HUES6 (cell line): Measurements from ENCODE around the gene JPH3.

Experiments used
- H3K27ac ChIP-seq: 2 replicates; pipeline ENCODE4 v1.7.0; 2013; ENCODE audit warnings: low read depth, mild to moderate bottlenecking, low read length, inconsistent platforms
- H3K27me3 ChIP-seq: 2 replicates; pipeline ENCODE4 v1.6.1; 2013; ENCODE audit warnings: low read length; ENCODE audit not compliant: control insufficient read depth, insufficient read depth
- H3K36me3 ChIP-seq: 2 replicates; pipeline ENCODE4 v1.6.1; 2013; ENCODE audit warnings: low read length; ENCODE audit not compliant: control insufficient read depth, insufficient read depth
- H3K4me1 ChIP-seq: 2 replicates; pipeline ENCODE4 v1.6.1; 2013; ENCODE audit warnings: low read length; ENCODE audit not compliant: control insufficient read depth, insufficient read depth
- H3K4me3 ChIP-seq: 2 replicates; pipeline ENCODE4 v1.5.1; 2013; ENCODE audit warnings: low read depth, low read length
- H3K9ac ChIP-seq: one replicate; pipeline ENCODE4 v1.6.1; 2013; ENCODE audit warnings: mild to moderate bottlenecking, low read length
- H3K9me3 ChIP-seq: 2 replicates; pipeline ENCODE4 v1.6.1; 2013; ENCODE audit warnings: low read depth, low read length; ENCODE audit not compliant: control insufficient read depth, insufficient read depth

JPH3 gene

DNA sequence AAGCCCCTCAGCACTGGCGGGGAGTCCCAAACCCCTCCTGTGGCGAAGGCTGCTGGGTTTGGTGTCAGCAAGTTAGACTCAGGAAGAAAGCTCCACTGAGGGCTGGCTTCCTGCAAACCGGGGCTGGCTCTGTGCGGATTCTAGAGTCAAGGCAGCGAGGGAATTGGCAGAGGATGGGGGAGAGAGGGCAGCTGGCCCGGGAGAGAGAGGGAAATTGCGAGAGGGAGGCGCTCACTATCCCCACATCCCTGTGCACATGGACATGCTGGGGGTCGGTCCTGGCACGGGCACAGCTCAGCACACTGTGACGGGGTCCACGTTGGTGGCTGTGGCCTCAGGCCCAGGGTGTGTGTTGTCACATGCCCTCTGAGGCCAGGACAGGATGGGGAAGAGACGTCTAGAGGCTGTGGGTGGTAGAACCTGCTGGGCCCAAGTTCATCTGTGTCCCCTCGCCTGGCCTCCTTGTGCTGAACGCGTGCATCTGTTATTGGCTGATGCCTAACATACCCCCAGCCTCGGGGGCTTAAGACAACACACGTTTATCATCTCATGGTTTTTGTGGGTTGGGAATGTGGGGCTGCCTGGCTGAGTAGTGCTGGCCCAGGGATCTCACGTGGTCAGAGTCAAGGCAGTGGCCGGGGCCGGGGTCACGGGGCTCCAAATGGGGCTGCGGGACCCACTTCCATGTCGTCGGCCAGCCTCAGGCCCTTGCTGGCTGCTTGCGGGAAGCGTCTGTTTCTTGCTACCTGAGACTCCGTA is 16.7 kb upstream of the JPH3 start:
- H3K4me1 ChIP-seq, result peaks cover 30% of the 10 kb centered on the region
- no peaks in the 10 kb centered on the region for H3K9me3 ChIP-seq
- no peaks in the 10 kb centered on the region for H3K36me3 ChIP-seq
- no peak overlapping the region for H3K4me3 ChIP-seq
- H3K9ac ChIP-seq, result no peak overlapping the region
- H3K27me3 ChIP-seq, result peaks cover 7% of the 10 kb centered on the region; the same call in 1 of the 2 replicates
- no peak overlapping the region for H3K27ac ChIP-seq

DNA sequence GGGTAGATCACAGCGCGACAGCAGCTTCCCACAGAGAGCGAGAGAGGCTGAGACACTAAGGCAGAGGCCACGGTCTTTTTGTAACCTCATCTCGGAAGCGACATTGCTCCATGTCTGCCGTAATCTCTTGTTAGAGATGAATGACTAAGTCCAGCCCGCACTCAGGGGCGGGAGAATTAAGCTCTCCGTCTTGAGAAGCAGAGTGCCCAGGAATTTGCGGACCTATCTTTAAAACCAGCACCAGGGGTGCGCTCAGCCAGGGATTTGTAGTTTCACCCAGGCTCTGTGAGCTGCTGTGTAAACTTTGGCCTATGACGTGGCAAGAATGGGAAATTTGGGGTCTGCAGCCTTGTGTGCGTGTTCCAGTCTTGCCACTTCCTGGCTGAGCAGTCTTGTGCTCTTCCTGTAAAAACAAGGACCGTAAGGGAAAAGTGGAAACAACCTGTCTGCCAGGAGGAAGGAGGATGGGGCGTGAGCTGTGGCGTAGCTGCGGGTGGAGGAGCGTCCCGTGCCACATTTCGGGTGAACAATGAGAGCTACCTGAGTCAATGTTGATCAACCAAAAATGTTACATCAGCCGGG is 16.0 kb upstream of the JPH3 start:
- Histone ChIP-seq H3K9ac (no peak overlapping the region), H3K4me1 (peaks cover 30% of the 10 kb centered on the region)

DNA sequence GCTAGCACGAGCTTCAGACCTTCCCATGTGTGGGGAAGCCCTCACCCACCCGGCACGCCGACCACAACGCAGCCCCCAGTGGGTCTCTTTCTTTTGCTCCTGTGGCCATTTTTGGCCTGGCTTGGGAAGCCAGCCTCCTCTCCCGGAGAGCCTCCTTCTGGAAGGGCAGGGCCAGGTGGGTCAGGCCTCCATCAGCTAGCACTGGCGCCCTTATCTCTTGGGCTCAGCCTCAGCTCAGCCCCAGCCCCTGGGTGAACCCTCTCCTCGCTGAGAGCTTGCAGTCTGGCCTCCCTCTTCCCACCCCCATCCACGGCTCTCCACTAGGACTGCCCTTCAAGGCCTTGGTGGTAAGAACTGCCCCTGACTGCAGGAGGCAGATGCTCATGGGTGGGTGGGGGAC is 14.7 kb upstream of the JPH3 start:
- H3K36me3 ChIP-seq, result no peaks in the 10 kb centered on the region
- H3K4me1 ChIP-seq, result peaks cover 20% of the 10 kb centered on the region
- peaks cover 11% of the 10 kb centered on the region for H3K27me3 ChIP-seq
- no peaks in the 10 kb centered on the region for H3K9me3 ChIP-seq
- H3K9ac ChIP-seq, result no peak overlapping the region
- H3K27ac ChIP-seq, result no peak overlapping the region
- no peak overlapping the region for H3K4me3 ChIP-seq

More for the DNA sequence above, 16.0 kb upstream of the JPH3 start:
- H3K27me3 ChIP-seq, result peaks cover 11% of the 10 kb centered on the region
- no peaks in the 10 kb centered on the region for H3K36me3 ChIP-seq
- no peak overlapping the region for H3K4me3 ChIP-seq
- H3K9me3 ChIP-seq, result no peaks in the 10 kb centered on the region
- no peak overlapping the region for H3K27ac ChIP-seq

DNA sequence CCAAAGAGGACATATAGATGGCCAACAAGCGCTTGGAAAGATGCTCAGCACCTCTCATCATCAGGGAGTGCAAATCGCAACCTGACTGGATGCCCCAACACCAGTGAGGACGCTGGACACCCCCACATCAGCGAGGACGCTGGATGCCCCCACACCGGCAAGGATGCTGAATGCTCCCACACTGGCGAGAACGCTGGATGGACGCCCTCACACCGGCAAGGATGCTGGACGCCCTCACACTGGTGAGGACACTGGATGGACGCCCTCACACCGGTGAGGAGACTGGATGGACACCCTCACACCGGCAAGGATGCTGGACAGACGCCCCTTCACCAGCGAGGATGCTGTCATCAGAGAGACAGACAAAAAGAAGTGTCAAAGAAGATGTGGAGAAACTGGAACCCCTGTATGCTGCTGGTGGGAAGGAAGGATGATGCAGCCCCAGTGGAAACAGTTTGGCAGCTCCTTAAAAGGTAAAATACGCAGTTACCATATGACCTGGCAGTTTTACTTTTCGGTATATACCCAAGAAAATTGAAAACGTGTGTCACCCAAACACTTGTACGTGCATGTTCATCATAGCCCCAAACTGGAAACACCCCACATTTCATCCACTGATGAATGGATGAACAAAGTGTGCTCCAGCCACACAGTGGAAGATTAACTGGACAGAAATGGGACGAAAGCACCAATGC is 10.1 kb upstream of the JPH3 start:
- H3K27ac ChIP-seq, result no peak overlapping the region
- H3K4me3 ChIP-seq, result no peak overlapping the region
- no peaks in the 10 kb centered on the region for H3K9me3 ChIP-seq
- H3K9ac ChIP-seq, result no peak overlapping the region
- no peaks in the 10 kb centered on the region for H3K36me3 ChIP-seq
- peaks cover 18% of the 10 kb centered on the region for H3K27me3 ChIP-seq
- peaks cover 4% of the 10 kb centered on the region; the same call in 1 of the 2 replicates for H3K4me1 ChIP-seq

DNA sequence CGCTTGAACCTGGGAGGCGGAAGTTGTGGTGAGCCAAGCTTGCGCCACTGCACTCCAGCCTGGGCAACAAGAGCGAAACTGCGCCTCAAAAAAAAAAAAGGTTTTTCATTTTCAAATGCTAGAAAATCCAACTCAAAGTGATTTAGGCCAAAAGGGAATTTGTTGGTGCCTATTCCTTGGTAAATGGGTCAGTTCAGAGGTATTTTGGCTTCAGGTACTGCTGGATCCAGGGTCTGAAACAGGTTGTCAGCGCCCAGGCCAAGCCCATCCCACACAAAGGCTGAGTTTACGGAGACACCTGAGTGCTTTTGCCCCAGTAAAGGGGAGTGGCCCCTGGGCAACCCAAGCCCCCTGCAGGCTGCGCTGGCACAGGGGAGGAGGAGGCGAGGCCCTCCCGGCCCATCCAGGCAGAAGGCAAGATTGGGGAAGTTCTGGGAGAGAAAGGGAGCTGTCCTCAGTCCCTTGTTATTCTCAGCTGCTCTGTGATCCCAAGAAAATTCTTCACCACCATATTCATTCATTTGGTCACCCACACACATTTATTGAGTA is 8.5 kb upstream of the JPH3 start:
- H3K4me1 ChIP-seq, result peaks cover 4% of the 10 kb centered on the region; the same call in 1 of the 2 replicates
- H3K27ac ChIP-seq, result no peak overlapping the region
- H3K4me3 ChIP-seq, result no peak overlapping the region
- H3K9me3 ChIP-seq, result no peaks in the 10 kb centered on the region
- no peaks in the 10 kb centered on the region for H3K36me3 ChIP-seq
- H3K9ac ChIP-seq, result no peak overlapping the region
- H3K27me3 ChIP-seq, result peaks cover 26% of the 10 kb centered on the region

DNA sequence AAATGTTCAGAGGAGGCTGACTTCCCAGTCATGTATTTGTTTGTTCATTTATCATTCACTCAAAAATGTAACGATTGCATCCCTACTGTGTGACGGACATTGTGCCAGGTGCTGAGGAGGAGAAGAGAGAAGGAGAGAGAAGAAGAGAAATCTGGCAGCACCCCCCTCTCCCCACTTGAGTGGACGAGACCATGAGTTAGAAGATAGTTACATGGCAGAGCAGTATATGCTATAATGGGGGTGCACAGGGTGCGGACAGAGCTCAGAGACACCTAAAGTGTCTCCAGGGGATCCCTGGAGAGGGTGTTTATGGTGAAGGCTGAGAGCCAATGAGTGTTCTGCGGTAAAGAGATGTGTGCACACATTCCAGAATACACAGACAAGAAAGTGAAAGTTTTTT is 6.6 kb upstream of the JPH3 start:
- no peak overlapping the region for H3K4me3 ChIP-seq
- no peaks in the 10 kb centered on the region for H3K9me3 ChIP-seq
- H3K27me3 ChIP-seq, result peaks cover 37% of the 10 kb centered on the region
- H3K9ac ChIP-seq, result no peak overlapping the region
- H3K36me3 ChIP-seq, result no peaks in the 10 kb centered on the region
- no peaks in the 10 kb centered on the region for H3K4me1 ChIP-seq
- H3K27ac ChIP-seq, result no peak overlapping the region

DNA sequence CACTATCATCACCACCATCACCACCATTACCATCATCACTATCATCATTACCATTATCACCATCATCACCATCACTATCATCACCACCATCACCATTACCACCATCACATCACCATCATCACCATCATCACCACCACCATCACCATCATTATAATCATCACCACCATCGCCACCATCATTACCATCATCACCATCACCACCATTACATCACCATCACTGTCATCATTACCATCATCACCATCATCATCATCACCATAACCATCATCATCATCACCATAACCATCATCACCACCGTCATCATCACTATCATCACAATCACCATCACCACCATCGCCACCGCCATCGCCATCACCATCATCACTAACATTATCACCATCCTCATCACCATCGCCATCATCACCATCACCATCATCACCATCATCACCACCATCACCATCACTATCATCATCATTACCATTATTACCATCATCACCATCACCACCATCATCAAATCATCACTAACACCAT is 4.9 kb upstream of the JPH3 start:
- no peak overlapping the region for H3K4me3 ChIP-seq
- H3K9me3 ChIP-seq, result no peaks in the 10 kb centered on the region
- no peaks in the 10 kb centered on the region for H3K36me3 ChIP-seq
- H3K27me3 ChIP-seq, result peaks cover 44% of the 10 kb centered on the region; the same call in 1 of the 2 replicates
- H3K9ac ChIP-seq, result no peak overlapping the region
- H3K27ac ChIP-seq, result no peak overlapping the region
- no peaks in the 10 kb centered on the region for H3K4me1 ChIP-seq

DNA sequence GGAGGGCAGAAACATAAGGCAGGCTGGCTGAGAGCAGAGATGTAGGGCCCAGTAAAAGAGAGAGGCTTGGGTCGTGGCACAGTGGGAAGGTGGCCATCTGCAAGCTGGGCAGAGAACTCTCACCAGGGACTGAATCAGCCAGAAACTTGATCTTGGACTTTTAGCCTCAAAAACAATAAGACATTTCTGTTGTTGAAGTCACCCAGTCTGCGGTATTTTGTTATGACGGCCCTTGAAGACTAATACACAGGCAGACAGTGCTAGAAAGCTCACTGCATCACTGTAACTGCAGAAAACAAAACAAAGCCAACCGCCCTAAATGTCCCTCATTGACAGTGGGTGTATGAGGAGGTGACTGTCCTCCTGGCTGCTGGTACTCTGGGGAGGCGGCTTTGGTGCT is 3.9 kb upstream of the JPH3 start:
- Histone ChIP-seq H3K4me1 (no peaks in the 10 kb centered on the region), H3K27me3 (peaks cover 51% of the 10 kb centered on the region), H3K9ac (no peak overlapping the region), H3K27ac (no peak overlapping the region), H3K9me3 (no peaks in the 10 kb centered on the region), H3K36me3 (no peaks in the 10 kb centered on the region), H3K4me3 (no peak overlapping the region)

DNA sequence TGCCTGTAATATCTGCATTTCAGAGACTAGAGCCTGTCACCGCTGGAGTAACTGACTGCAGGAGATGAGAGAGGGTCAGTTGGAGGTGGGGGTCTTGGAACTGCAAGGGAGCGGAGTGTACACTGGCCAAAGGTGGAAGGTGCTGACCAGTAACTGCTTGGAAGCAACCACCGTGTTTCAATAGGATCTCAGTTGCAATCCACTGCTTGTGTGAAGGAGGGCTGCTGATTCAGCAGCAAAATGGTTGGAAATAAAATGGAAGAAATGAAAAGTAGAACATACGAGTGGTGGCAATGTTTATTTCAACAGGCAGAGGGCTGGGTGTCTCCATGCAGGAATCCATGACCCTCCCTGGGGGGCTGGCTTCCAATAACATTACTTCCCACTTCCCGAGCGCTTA is 2.1 kb upstream of the JPH3 start:
- no peaks in the 10 kb centered on the region for H3K9me3 ChIP-seq
- no peak overlapping the region for H3K4me3 ChIP-seq
- H3K27ac ChIP-seq, result no peak overlapping the region
- H3K9ac ChIP-seq, result no peak overlapping the region
- H3K27me3 ChIP-seq, result peaks cover 68% of the 10 kb centered on the region
- H3K36me3 ChIP-seq, result no peaks in the 10 kb centered on the region
- peaks cover 9% of the 10 kb centered on the region; the same call in 1 of the 2 replicates for H3K4me1 ChIP-seq

DNA sequence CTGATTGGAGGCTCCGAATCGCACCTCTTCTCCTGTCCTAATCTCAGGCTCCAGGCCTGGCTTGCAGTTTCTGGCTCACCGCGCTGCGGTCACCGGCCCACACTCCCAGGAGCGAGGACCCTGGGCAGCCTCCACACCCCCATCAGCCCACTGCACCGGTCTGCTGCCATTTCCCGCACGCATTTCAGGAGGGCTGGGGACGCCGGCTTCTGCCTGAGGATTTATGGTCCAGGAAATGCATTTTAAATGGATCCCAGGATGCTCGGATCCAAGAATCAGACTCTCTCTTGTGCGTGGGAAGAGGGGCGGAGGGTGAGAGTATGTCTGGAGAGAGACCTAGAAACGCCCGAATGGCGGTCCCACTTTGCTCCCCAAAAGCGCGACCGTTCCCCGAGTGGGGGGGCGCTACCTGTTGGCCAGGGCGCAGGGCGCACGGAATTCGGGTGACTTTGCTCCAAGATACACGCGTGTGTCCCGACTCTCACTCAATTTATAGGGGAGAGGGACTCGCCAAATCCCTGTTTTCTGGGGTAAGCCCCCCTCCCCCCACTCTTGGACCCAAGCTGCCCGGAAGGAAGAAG is 817 bp upstream of the JPH3 start:
- H3K27ac ChIP-seq, result no peak overlapping the region
- H3K27me3 ChIP-seq, result peaks cover 69% of the 10 kb centered on the region
- peaks cover 9% of the 10 kb centered on the region; the same call in 1 of the 2 replicates for H3K4me1 ChIP-seq
- no peaks in the 10 kb centered on the region for H3K9me3 ChIP-seq
- H3K4me3 ChIP-seq, result peak overlapping the region; percentile 77
- no peak overlapping the region for H3K9ac ChIP-seq
- no peaks in the 10 kb centered on the region for H3K36me3 ChIP-seq
